Measurements from ENCODE around the gene ASB12.

Gene ASB12

DNA sequence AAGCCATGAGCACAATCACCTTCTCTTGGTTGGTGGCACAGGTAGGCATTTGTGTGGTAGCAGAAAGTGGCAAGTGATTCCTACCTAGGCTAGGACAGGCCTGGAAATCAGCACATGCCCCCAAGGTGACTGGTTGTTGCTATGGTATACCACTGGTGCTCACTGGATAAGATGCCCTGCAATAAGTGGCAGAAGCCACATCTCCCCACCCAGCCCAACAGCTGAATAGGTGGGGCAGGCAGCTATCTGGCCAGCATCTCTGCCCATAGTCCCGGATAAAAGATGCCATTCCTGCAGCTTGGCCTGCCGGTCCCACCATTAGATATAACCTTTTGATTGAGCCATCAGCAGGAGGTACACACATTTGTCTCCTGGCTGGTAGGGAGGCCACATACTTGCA lies 46.0 kb downstream of the ASB12 start:
- no peak for FAIRE-seq

GRCh38 chrX:64182208-64182607 lies 48.2 kb downstream of the ASB12 start:
- FAIRE-seq: no peak

- no peak for FAIRE-seq
These were observed 53.5 kb downstream of the ASB12 start for GRCh38 chrX:64176876-64177275.

Measured in islet of Langerhans (tissue), 1 donor.